Right renal pelvis (tissue), 4 donors: ENCODE measurements around the gene ARID3A. TPM values are rescaled to one million over a fixed set of nuclear protein-coding genes. Genes with fewer than 3 reads are reported as not detected.

ENCODE experiments used
- polyA plus RNA-seq, 4 donors: library from polyadenylated mRNA; unstranded; fragments of 120-200 nt; gene quantifications; one replicate each; pipeline ENCODE4 v1.2.1, GENCODE V29; 2013; ENCODE audit not compliant: insufficient read length in 4 of 4

Gene ARID3A
- polyA plus RNA-seq, 4 donors, result 19.4 to 27.4 (median 22.9) TPM

Other genes starting within 250 kb of the ARID3A start
- gene FSTL3, start 249.6 kb upstream of the ARID3A start, polyA plus RNA-seq, result 10 to 100 TPM; 13.8 to 22.5 (median 16.3) TPM
- gene PRSS57, start 230.6 kb upstream of the ARID3A start, polyA plus RNA-seq, result under 1 TPM; 0.17 to 0.48 (median 0.37) TPM
- gene PALM, start 217.1 kb upstream of the ARID3A start, polyA plus RNA-seq, result 100 to 1,000 TPM in 1 of 4 donors, 10 to 100 TPM in 3; 79.7 to 121 (median 87.5) TPM
- gene MISP, start 174.9 kb upstream of the ARID3A start, polyA plus RNA-seq, result 1 to 10 TPM; 7.6 to 9.7 (median 8.0) TPM
- 100 to 1,000 TPM; 365 to 458 (median 390) TPM for gene PTBP1, start 128.6 kb upstream of the ARID3A start, polyA plus RNA-seq
- gene PLPPR3, start 104.1 kb upstream of the ARID3A start, polyA plus RNA-seq, result 10 to 100 TPM in 3 of 4 donors, 1 to 10 TPM in 1; 8.6 to 19.1 (median 13.6) TPM
- 1 to 10 TPM in 2 of 4 donors, under 1 TPM in 2; 0.76 to 2.4 (median 1.2) TPM for gene AZU1, start 98.2 kb upstream of the ARID3A start, polyA plus RNA-seq
- gene PRTN3, start 85.0 kb upstream of the ARID3A start, polyA plus RNA-seq, result 1 to 10 TPM in 2 of 4 donors, under 1 TPM in 2; 0.50 to 1.6 (median 1.2) TPM
- under 1 TPM in 3 of 4 donors, not detected in 1; 0.18 to 0.96 (median 0.64) TPM for gene ELANE, start 73.7 kb upstream of the ARID3A start, polyA plus RNA-seq
- gene CFD, start 66.4 kb upstream of the ARID3A start, polyA plus RNA-seq, result 1 to 10 TPM; 2.1 to 5.7 (median 2.6) TPM
- 10 to 100 TPM; 57.1 to 70.8 (median 60.7) TPM for gene MED16, start 32.8 kb upstream of the ARID3A start, polyA plus RNA-seq
- not detected for gene RNU6-9, start 32.6 kb upstream of the ARID3A start, polyA plus RNA-seq
- gene R3HDM4, start 12.8 kb upstream of the ARID3A start, polyA plus RNA-seq, result 10 to 100 TPM; 44.0 to 61.4 (median 46.7) TPM
- 1 to 10 TPM in 1 of 4 donors, under 1 TPM in 3; 0.38 to 1.6 (median 0.61) TPM for gene KISS1R, start 8.7 kb upstream of the ARID3A start, polyA plus RNA-seq
- gene WDR18, start 58.3 kb downstream of the ARID3A start, polyA plus RNA-seq, result 10 to 100 TPM; 33.6 to 78.8 (median 37.7) TPM
- gene GRIN3B, start 74.4 kb downstream of the ARID3A start, polyA plus RNA-seq, result 1 to 10 TPM in 1 of 4 donors, under 1 TPM in 3; 0.44 to 1.3 (median 0.55) TPM
- 100 to 1,000 TPM in 2 of 4 donors, 10 to 100 TPM in 2; 98.1 to 152 (median 101) TPM for gene TMEM259, start 95.1 kb downstream of the ARID3A start, polyA plus RNA-seq
- not detected for gene RNU6-2, start 95.5 kb downstream of the ARID3A start, polyA plus RNA-seq
- 100 to 1,000 TPM; 161 to 205 (median 176) TPM for gene CNN2, start 100.6 kb downstream of the ARID3A start, polyA plus RNA-seq
- gene ABCA7, start 114.1 kb downstream of the ARID3A start, polyA plus RNA-seq, result 1 to 10 TPM; 6.2 to 8.9 (median 7.6) TPM
- gene ARHGAP45, start 141.1 kb downstream of the ARID3A start, polyA plus RNA-seq, result 10 to 100 TPM in 1 of 4 donors, 1 to 10 TPM in 3; 9.3 to 12.8 (median 9.7) TPM
- gene POLR2E, start 169.3 kb downstream of the ARID3A start, polyA plus RNA-seq, result 100 to 1,000 TPM; 134 to 181 (median 142) TPM
- 100 to 1,000 TPM; 242 to 321 (median 252) TPM for gene GPX4, start 178.0 kb downstream of the ARID3A start, polyA plus RNA-seq
- 10 to 100 TPM; 11.8 to 23.5 (median 14.0) TPM for gene SBNO2, start 248.2 kb downstream of the ARID3A start, polyA plus RNA-seq